Astrocyte (in vitro differentiated cells and primary cell): ENCODE results near the gene SMPDL3A. TPM values are rescaled to one million over a fixed set of nuclear protein-coding genes. Genes with fewer than 3 reads are reported as not detected.

ENCODE experiments used
- DNase-seq: peaks from one replicate; pipeline ENCODE4 v3.0.0-alpha.2; 2010; ENCODE audit warnings: low read depth
- FAIRE-seq: peaks from 2 replicates; lab custom pipeline; 2011; peaks lifted over from hg19 to GRCh38; lab: Jason Lieb, UNC
- H2AFZ ChIP-seq: 2 replicates; pipeline ENCODE4 v1.6.0; 2012; ENCODE audit warnings: low read depth, low read length, inconsistent platforms
- H3K27ac ChIP-seq: 2 replicates; pipeline ENCODE4 v1.5.1; 2011; ENCODE audit warnings: low read depth, low read length, inconsistent platforms
- H3K27me3 ChIP-seq: 2 replicates; pipeline ENCODE4 v1.6.0; 2011; ENCODE audit warnings: low read length, inconsistent platforms; ENCODE audit not compliant: insufficient read depth
- H3K36me3 ChIP-seq: 2 replicates; pipeline ENCODE4 v1.5.1; 2011; ENCODE audit warnings: low read length, inconsistent platforms; ENCODE audit not compliant: insufficient read depth
- H3K4me1 ChIP-seq: 2 replicates; pipeline ENCODE4 v1.5.1; 2011; ENCODE audit warnings: low read length, inconsistent platforms; ENCODE audit not compliant: insufficient read depth
- H3K4me2 ChIP-seq: 2 replicates; pipeline ENCODE4 v1.6.0; 2012; ENCODE audit warnings: low read length, inconsistent platforms
- H3K4me3 ChIP-seq: 2 replicates; pipeline ENCODE4 v1.5.1; 2011; ENCODE audit warnings: low read depth, mild to moderate bottlenecking, low read length, inconsistent platforms; ENCODE audit not compliant: insufficient read depth
- H3K79me2 ChIP-seq: 2 replicates; pipeline ENCODE4 v1.6.0; 2012; ENCODE audit warnings: mild to moderate bottlenecking, low read length, inconsistent platforms; ENCODE audit not compliant: insufficient read depth
- H3K9ac ChIP-seq: 2 replicates; pipeline ENCODE4 v1.6.0; 2012; ENCODE audit warnings: mild to moderate bottlenecking, low read length, inconsistent platforms
- H3K9me3 ChIP-seq: 2 replicates; pipeline ENCODE4 v1.5.1; 2012; ENCODE audit warnings: low read depth, mild to moderate bottlenecking, low read length, inconsistent platforms; ENCODE audit not compliant: insufficient read depth
- H4K20me1 ChIP-seq: 2 replicates; pipeline ENCODE4 v1.6.0; 2012; ENCODE audit warnings: low read length, inconsistent platforms; ENCODE audit not compliant: insufficient read depth
- H3K27ac Mint-ChIP-seq: one replicate; pipeline ENCODE4 v1.8.0; 2021; ENCODE audit warnings: mild to moderate bottlenecking, mixed read lengths; ENCODE audit not compliant: unreplicated experiment
- H3K27me3 Mint-ChIP-seq: one replicate; pipeline ENCODE4 v1.8.0; 2021; ENCODE audit warnings: low read depth, mixed read lengths; ENCODE audit not compliant: unreplicated experiment
- H3K36me3 Mint-ChIP-seq: one replicate; pipeline ENCODE4 v1.8.0; 2021; ENCODE audit warnings: low read depth, mixed read lengths; ENCODE audit not compliant: unreplicated experiment
- H3K4me1 Mint-ChIP-seq: one replicate; pipeline ENCODE4 v1.8.0; 2021; ENCODE audit warnings: low read depth, mixed read lengths; ENCODE audit not compliant: unreplicated experiment
- H3K4me3 Mint-ChIP-seq: one replicate; pipeline ENCODE4 v1.8.0; 2021; ENCODE audit warnings: mild to moderate bottlenecking, moderate library complexity, mixed read lengths; ENCODE audit not compliant: unreplicated experiment
- H3K9me3 Mint-ChIP-seq: one replicate; pipeline ENCODE4 v1.8.0; 2021; ENCODE audit warnings: mild to moderate bottlenecking, mixed read lengths; ENCODE audit not compliant: unreplicated experiment
- CTCF ChIP-seq: IDR thresholded peaks from 2 replicates; pipeline ENCODE4 v1.5.1; 2011; ENCODE audit warnings: low read depth, mild to moderate bottlenecking, inconsistent platforms, low read length, moderate library complexity; ENCODE audit not compliant: insufficient read depth
- EZH2 ChIP-seq: IDR thresholded peaks from 2 replicates; pipeline ENCODE4 v1.6.1; 2012; ENCODE audit warnings: mild to moderate bottlenecking, low read length, inconsistent platforms; ENCODE audit not compliant: insufficient read depth
- total RNA-seq: library from RNA; stranded (reverse); gene quantifications from 2 replicates; pipeline ENCODE4 v1.2.1, GENCODE V29; 2021

SMPDL3A gene
- total RNA-seq, 1 donor from 2014 or later, result 7.3 TPM

GRCh38 chr6:122832459-122832858 lies 43.4 kb downstream of the SMPDL3A start:
- Histone ChIP-seq H3K4me1 (no peaks in the 10 kb centered on the region), H3K27me3 (no peaks in the 10 kb centered on the region), H3K36me3 (no peaks in the 10 kb centered on the region), H3K9me3 (no peaks in the 10 kb centered on the region), H2AFZ (no peak overlapping the region), H3K79me2 (no peaks in the 10 kb centered on the region), H4K20me1 (no peaks in the 10 kb centered on the region), H3K4me3 (no peak overlapping the region), H3K27ac (no peak overlapping the region), H3K9ac (no peak overlapping the region), H3K4me2 (no peak overlapping the region)
- H3K4me1 Mint-ChIP-seq, result no peaks in the 10 kb centered on the region
- H3K9me3 Mint-ChIP-seq, result no peaks in the 10 kb centered on the region
- DNase-seq (no peak), FAIRE-seq (no peak)
- H3K27me3 Mint-ChIP-seq, result no peaks in the 10 kb centered on the region
- no peak overlapping the region for H3K27ac Mint-ChIP-seq
- no peak for TF ChIP-seq EZH2
- TF ChIP-seq CTCF, result no peak
- no peaks in the 10 kb centered on the region for H3K36me3 Mint-ChIP-seq
- H3K4me3 Mint-ChIP-seq, result no peak overlapping the region

- DNase-seq (peak; percentile 45), FAIRE-seq (no peak)
- Histone ChIP-seq H3K9ac (no peak overlapping the region), H3K27me3 (no peaks in the 10 kb centered on the region), H3K4me1 (no peaks in the 10 kb centered on the region), H3K79me2 (no peaks in the 10 kb centered on the region), H3K4me2 (peak overlapping the region; percentile 72), H2AFZ (peak overlapping the region; percentile 73), H3K27ac (no peak overlapping the region), H4K20me1 (no peaks in the 10 kb centered on the region), H3K4me3 (peak overlapping the region; percentile 41), H3K36me3 (no peaks in the 10 kb centered on the region), H3K9me3 (no peaks in the 10 kb centered on the region)
- Mint-ChIP-seq H3K36me3 (no peaks in the 10 kb centered on the region), H3K9me3 (no peaks in the 10 kb centered on the region), H3K4me1 (no peaks in the 10 kb centered on the region), H3K27me3 (no peaks in the 10 kb centered on the region), H3K4me3 (no peak overlapping the region), H3K27ac (no peak overlapping the region)
- TF ChIP-seq EZH2 (no peak), CTCF (no peak)
These were observed 44.0 kb downstream of the SMPDL3A start for GRCh38 chr6:122833021-122833491.

- H4K20me1 ChIP-seq, result no peaks in the 10 kb centered on the region
- H3K27ac ChIP-seq, result no peak overlapping the region
- peak; percentile 11 for DNase-seq
- H3K9ac ChIP-seq, result no peak overlapping the region
- Mint-ChIP-seq H3K4me1 (no peaks in the 10 kb centered on the region), H3K27ac (no peak overlapping the region), H3K27me3 (peaks cover 15% of the 10 kb centered on the region), H3K9me3 (no peaks in the 10 kb centered on the region), H3K4me3 (no peak overlapping the region), H3K36me3 (no peaks in the 10 kb centered on the region)
- H2AFZ ChIP-seq, result no peak overlapping the region
- no peaks in the 10 kb centered on the region for H3K36me3 ChIP-seq
- no peaks in the 10 kb centered on the region for H3K4me1 ChIP-seq
- no peaks in the 10 kb centered on the region for H3K27me3 ChIP-seq
- TF ChIP-seq CTCF (peak; percentile 51), EZH2 (no peak)
- no peak overlapping the region for H3K4me2 ChIP-seq
- FAIRE-seq, result no peak
- H3K4me3 ChIP-seq, result no peak overlapping the region
- no peaks in the 10 kb centered on the region for H3K9me3 ChIP-seq
- no peaks in the 10 kb centered on the region for H3K79me2 ChIP-seq
These were observed 49.2 kb downstream of the SMPDL3A start for GRCh38 chr6:122838060-122838780.
